GM10847 (cell line): ENCODE results near the gene SLC39A7.

ENCODE experiments used
- POLR2A ChIP-seq: IDR thresholded peaks from 2 replicates; pipeline ENCODE4 v1.6.1; 2011; ENCODE audit not compliant: insufficient read length; ENCODE audit errors: extremely low read depth

The SLC39A7 gene

GRCh38 chr6:33204415-33205190 is 3.9 kb downstream of the SLC39A7 start, which contains the start of gene HSD17B8:
Gene HSD17B8, plus strand, starts transcription at chr6:33204655. Its CDS starts 14 bp downstream, at chr6:33204669.
- peak; percentile 63 for TF ChIP-seq POLR2A

GRCh38 chr6:33205191-33206026 is 4.7 kb downstream of the SLC39A7 start:
- no peak for TF ChIP-seq POLR2A

- TF ChIP-seq POLR2A: no peak
Observed at GRCh38 chr6:33206027-33206863, 5.6 kb downstream of the SLC39A7 start.

GRCh38 chr6:33206864-33207551 is 6.3 kb downstream of the SLC39A7 start:
- TF ChIP-seq POLR2A: no peak

- no peak for TF ChIP-seq POLR2A
Observed at GRCh38 chr6:33207552-33208090, 7.0 kb downstream of the SLC39A7 start.

- TF ChIP-seq POLR2A: peak; percentile 96
Observed at GRCh38 chr6:33208091-33208967, 7.7 kb downstream of the SLC39A7 start, which contains the start of gene RING1. Gene RING1, plus strand, starts transcription at chr6:33208500. Its CDS starts 323 bp downstream, at chr6:33208823.

GRCh38 chr6:33209856-33210255 is 9.2 kb downstream of the SLC39A7 start:
- no peak for TF ChIP-seq POLR2A

GRCh38 chr6:33211136-33211535 is 10.5 kb downstream of the SLC39A7 start:
- TF ChIP-seq POLR2A: no peak

- no peak for TF ChIP-seq POLR2A
Observed at GRCh38 chr6:33211666-33212422, 11.2 kb downstream of the SLC39A7 start.

GRCh38 chr6:33212857-33213165 is 12.1 kb downstream of the SLC39A7 start:
- no peak for TF ChIP-seq POLR2A

GRCh38 chr6:33213166-33213988 is 12.7 kb downstream of the SLC39A7 start:
- TF ChIP-seq POLR2A: no peak

- TF ChIP-seq POLR2A: no peak
Observed at GRCh38 chr6:33213989-33214335, 13.3 kb downstream of the SLC39A7 start.
